GM23338 (cell line): ENCODE results near the gene PEX19.

ENCODE experiments used
- CREB1 ChIP-seq: fragments of 250-450 bp; sonication (Bioruptor Pico); IDR thresholded peaks from 2 replicates; pipeline ENCODE4 v1.5.0; 2020; ENCODE audit warnings: low read depth, mild to moderate bottlenecking, moderate library complexity
- ETS1 ChIP-seq: IDR thresholded peaks from 2 replicates; pipeline ENCODE4 v1.6.1; 2016; ENCODE audit warnings: antibody characterized with exemption
- EZH2 ChIP-seq: fragments of 200-600 bp; sonication (generic); IDR thresholded peaks from one replicate; pipeline ENCODE4 v1.8.0; 2017; ENCODE audit warnings: antibody characterized with exemption, mild to moderate bottlenecking, low read depth; ENCODE audit not compliant: unreplicated experiment
- EZH2phosphoT487 ChIP-seq: fragments of 200-600 bp; sonication (generic); IDR thresholded peaks from one replicate; pipeline ENCODE4 v1.8.1; 2018; ENCODE audit warnings: antibody characterized with exemption; ENCODE audit not compliant: unreplicated experiment
- JUNB ChIP-seq: IDR thresholded peaks from one replicate; pipeline ENCODE4 v1.6.1; 2016; ENCODE audit warnings: antibody characterized with exemption; ENCODE audit not compliant: unreplicated experiment
- POLR2AphosphoS5 ChIP-seq: IDR thresholded peaks from 2 replicates; pipeline ENCODE4 v1.6.1; 2016; ENCODE audit warnings: antibody characterized with exemption, low read depth
- TF ChIP-seq, protein P1 (sequence below), 2 experiments: fragments of 200-600 bp in 1 of 2; sonication (generic) in 1 of 2; conservative IDR thresholded peaks; 2 replicates each; pipeline versions ENCODE4 v1.5.1 to v1.6.1; 2016 to 2017; ENCODE audit warnings: antibody characterized with exemption in 2 of 2, low read depth in 2 of 2, mild to moderate bottlenecking in 2 of 2, moderate library complexity in 1 of 2

DNA sequence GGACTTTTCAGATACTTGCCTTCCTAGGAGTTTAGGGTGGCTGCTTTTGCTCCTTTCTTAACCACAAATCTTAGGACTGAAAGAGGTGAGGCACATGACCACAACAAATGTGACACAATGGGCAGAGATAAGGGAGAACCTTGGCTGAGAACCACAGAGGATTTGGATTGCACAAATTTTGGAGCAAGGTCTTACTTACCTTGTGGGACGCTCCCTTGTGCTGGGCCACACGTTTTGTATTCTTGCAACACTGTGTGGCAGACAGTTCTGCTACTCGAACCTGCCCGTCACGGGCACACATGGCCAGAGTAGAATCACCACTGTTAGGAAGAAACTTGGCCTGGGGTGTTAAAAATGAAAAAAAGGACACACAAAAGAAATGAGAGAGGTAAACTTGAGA is 46.5 kb downstream of the PEX19 start:
- TF ChIP-seq, protein P1, sequence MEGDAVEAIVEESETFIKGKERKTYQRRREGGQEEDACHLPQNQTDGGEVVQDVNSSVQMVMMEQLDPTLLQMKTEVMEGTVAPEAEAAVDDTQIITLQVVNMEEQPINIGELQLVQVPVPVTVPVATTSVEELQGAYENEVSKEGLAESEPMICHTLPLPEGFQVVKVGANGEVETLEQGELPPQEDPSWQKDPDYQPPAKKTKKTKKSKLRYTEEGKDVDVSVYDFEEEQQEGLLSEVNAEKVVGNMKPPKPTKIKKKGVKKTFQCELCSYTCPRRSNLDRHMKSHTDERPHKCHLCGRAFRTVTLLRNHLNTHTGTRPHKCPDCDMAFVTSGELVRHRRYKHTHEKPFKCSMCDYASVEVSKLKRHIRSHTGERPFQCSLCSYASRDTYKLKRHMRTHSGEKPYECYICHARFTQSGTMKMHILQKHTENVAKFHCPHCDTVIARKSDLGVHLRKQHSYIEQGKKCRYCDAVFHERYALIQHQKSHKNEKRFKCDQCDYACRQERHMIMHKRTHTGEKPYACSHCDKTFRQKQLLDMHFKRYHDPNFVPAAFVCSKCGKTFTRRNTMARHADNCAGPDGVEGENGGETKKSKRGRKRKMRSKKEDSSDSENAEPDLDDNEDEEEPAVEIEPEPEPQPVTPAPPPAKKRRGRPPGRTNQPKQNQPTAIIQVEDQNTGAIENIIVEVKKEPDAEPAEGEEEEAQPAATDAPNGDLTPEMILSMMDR (conservative IDR thresholded peaks at IDR 0.05; ENCODE audit: low read depth in 2 of 2) = no peak
- no peak for TF ChIP-seq EZH2
- no peak for TF ChIP-seq EZH2phosphoT487
- no peak for TF ChIP-seq CREB1 (CRISPR knock-in tag)
- TF ChIP-seq ETS1 = no peak
- no peak for TF ChIP-seq POLR2AphosphoS5
- no peak for TF ChIP-seq JUNB
